RWPE2 (cell line): ENCODE measurements around the gene FBXL7.

Source experiments
- ATAC-seq: fragments of 200-7000 bp; cut with Tn5 transposase; 3 replicates; pipeline ENCODE4 v1.9.1; 2021; ENCODE audit warnings: low read depth
- DNase-seq: peaks from one replicate; pipeline ENCODE4 v3.0.0-alpha.2; 2020; ENCODE audit warnings: low spot score
- H3K27ac ChIP-seq: fragments of 450-650 bp; 2 replicates; pipeline ENCODE4 v1.5.1; 2017; ENCODE audit warnings: mild to moderate bottlenecking; ENCODE audit not compliant: poor library complexity, severe bottlenecking
- H3K27me3 ChIP-seq: fragments of 250-450 bp; sonication (Bioruptor Pico); 2 replicates; pipeline ENCODE4 v1.5.1; 2021; ENCODE audit warnings: mild to moderate bottlenecking, moderate library complexity; ENCODE audit not compliant: insufficient read depth, poor library complexity, severe bottlenecking
- H3K36me3 ChIP-seq: fragments of 250-450 bp; sonication (Bioruptor Pico); 2 replicates; pipeline ENCODE4 v1.5.1; 2020; ENCODE audit warnings: low read depth, mild to moderate bottlenecking, moderate library complexity
- H3K4me1 ChIP-seq: fragments of 250-450 bp; sonication (Bioruptor Pico); 2 replicates; pipeline ENCODE4 v1.5.1; 2021; ENCODE audit warnings: mild to moderate bottlenecking, moderate library complexity; ENCODE audit not compliant: insufficient read depth, poor library complexity, severe bottlenecking
- H3K4me3 ChIP-seq: fragments of 250-450 bp; sonication (Bioruptor Pico); 2 replicates; pipeline ENCODE4 v1.5.1; 2021; ENCODE audit warnings: mild to moderate bottlenecking, moderate library complexity; ENCODE audit not compliant: severe bottlenecking
- H3K9me3 ChIP-seq: fragments of 250-450 bp; sonication (Bioruptor Pico); 2 replicates; pipeline ENCODE4 v1.5.1; 2021; ENCODE audit warnings: mild to moderate bottlenecking, moderate library complexity; ENCODE audit not compliant: severe bottlenecking
- CTCF ChIP-seq: fragments of 450-650 bp; IDR thresholded peaks from one replicate; pipeline ENCODE4 v1.5.1; 2017; ENCODE audit warnings: mild to moderate bottlenecking, moderate library complexity; ENCODE audit not compliant: poor library complexity, severe bottlenecking

Gene FBXL7

DNA sequence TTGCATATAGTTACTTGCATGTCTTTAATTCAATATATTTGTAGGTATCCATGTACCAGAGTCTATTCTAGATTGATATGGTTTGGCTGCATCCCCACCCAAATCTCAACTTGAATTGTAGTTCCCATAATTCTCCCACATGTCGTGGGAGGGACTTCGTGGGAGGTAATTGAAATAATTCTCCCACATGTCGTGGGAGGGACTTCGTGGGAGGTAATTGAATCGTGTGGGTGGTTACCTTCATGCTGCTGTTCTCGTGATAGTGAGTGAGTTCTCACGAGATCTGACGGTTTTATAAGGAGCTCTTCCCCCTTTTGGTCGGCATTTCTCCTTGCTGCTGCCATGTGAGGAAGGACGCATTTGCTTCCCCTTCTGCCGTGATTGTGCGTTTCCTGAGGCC is 16.5 kb downstream of the FBXL7 start:
- Histone ChIP-seq H3K4me1 (no peaks in the 10 kb centered on the region), H3K27ac (no peak overlapping the region), H3K9me3 (no peaks in the 10 kb centered on the region), H3K36me3 (no peaks in the 10 kb centered on the region), H3K4me3 (no peak overlapping the region), H3K27me3 (no peaks in the 10 kb centered on the region)
- ATAC-seq = no peak
- DNase-seq = no peak
- TF ChIP-seq CTCF = no peak

DNA sequence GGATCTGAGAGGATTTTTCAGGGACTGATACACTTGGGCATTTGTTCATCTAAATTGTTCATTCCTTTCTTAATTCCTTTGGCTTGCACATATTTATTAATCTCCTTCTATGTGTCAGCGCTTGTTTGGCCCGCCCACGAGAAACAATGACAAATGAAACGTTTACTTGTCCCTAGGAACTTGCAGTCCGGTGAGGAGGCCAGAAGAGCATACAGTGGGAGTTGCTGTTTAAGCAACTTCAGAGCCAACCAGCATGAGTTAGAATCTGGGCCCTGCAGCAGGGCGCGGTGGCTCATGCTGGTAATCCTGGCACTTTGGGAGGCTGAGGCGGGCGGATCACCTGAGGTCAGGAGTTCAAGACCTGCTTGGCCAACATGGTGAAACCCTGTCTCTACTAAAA is 18.8 kb downstream of the FBXL7 start:
- TF ChIP-seq CTCF = no peak
- Histone ChIP-seq H3K27ac (no peak overlapping the region), H3K27me3 (no peaks in the 10 kb centered on the region), H3K36me3 (no peaks in the 10 kb centered on the region), H3K9me3 (no peaks in the 10 kb centered on the region), H3K4me1 (no peaks in the 10 kb centered on the region), H3K4me3 (no peak overlapping the region)
- DNase-seq = no peak
- ATAC-seq = no peak

- DNase-seq = no peak
- Histone ChIP-seq H3K4me1 (no peaks in the 10 kb centered on the region), H3K9me3 (no peaks in the 10 kb centered on the region), H3K27me3 (no peaks in the 10 kb centered on the region), H3K27ac (no peak overlapping the region), H3K36me3 (no peaks in the 10 kb centered on the region), H3K4me3 (no peak overlapping the region)
- no peak for TF ChIP-seq CTCF
- ATAC-seq = no peak
Measured at GRCh38 chr5:15520856-15521255, 20.9 kb downstream of the FBXL7 start.

GRCh38 chr5:15521381-15522186 is 21.6 kb downstream of the FBXL7 start:
- Histone ChIP-seq H3K9me3 (no peaks in the 10 kb centered on the region), H3K36me3 (no peaks in the 10 kb centered on the region), H3K27me3 (no peaks in the 10 kb centered on the region), H3K4me3 (no peak overlapping the region), H3K27ac (no peak overlapping the region), H3K4me1 (no peaks in the 10 kb centered on the region)
- ATAC-seq (no peak), DNase-seq (no peak)
- no peak for TF ChIP-seq CTCF

GRCh38 chr5:15522187-15522520 is 22.2 kb downstream of the FBXL7 start:
- no peak for ATAC-seq
- Histone ChIP-seq H3K27ac (no peak overlapping the region), H3K27me3 (no peaks in the 10 kb centered on the region), H3K4me3 (no peak overlapping the region), H3K4me1 (no peaks in the 10 kb centered on the region), H3K36me3 (no peaks in the 10 kb centered on the region), H3K9me3 (no peaks in the 10 kb centered on the region)
- DNase-seq = no peak
- TF ChIP-seq CTCF = no peak
